Posterior vena cava (tissue), 2 donors: ENCODE results near the gene TBC1D1. TPM values are rescaled to one million over a fixed set of nuclear protein-coding genes. Genes with fewer than 3 reads are reported as not detected.

Source experiments
- DNase-seq: peaks from one replicate; pipeline ENCODE4 v3.0.0-alpha.2; 2020; ENCODE audit warnings: low spot score
- intact Hi-C, 2 donors: fragments of 100-400 bp; cut with DNase I; formaldehyde crosslinking; loops; one replicate each; pipeline versions ENCODE4 v1.14.1 to v1.14.2; 2022 to 2023
- total RNA-seq, 2 donors: library from RNA; stranded (reverse); fragmentation: NEBNext Ultra II Directional; extraction: Animal tissue kit (Norgen Biotek cat#: 25700); gene quantifications; one replicate each; pipeline ENCODE4 v1.2.1, GENCODE V29; 2021
- donor health status: DM: yes; HTN: yes; CAD: no.
- donor health status: DM: yes; HTN: yes; CAD: no.

The TBC1D1 gene
- total RNA-seq, 2 donors from 2014 or later: 94.7 to 152 TPM

DNA sequence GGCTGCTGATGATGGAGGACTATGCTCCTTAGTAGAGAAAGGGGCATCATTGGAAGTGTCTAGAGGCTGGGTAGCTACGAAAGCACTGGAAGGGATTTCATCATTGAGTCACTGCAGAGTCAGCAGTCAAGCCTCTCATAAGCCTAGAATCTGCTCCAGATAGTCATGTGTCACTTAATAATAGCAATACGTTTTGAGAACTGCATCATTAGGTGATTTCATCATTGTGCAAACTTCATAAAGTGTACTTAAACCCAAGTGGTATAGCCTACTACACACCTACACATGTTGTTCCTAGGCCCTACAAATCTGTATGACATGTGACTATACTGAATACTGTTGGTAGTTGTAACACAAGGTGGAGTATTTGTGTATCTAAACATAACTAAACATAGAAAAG lies 234.9 kb downstream of the TBC1D1 start:
- intact Hi-C loops: no loop called here
- DNase-seq: no peak

DNA sequence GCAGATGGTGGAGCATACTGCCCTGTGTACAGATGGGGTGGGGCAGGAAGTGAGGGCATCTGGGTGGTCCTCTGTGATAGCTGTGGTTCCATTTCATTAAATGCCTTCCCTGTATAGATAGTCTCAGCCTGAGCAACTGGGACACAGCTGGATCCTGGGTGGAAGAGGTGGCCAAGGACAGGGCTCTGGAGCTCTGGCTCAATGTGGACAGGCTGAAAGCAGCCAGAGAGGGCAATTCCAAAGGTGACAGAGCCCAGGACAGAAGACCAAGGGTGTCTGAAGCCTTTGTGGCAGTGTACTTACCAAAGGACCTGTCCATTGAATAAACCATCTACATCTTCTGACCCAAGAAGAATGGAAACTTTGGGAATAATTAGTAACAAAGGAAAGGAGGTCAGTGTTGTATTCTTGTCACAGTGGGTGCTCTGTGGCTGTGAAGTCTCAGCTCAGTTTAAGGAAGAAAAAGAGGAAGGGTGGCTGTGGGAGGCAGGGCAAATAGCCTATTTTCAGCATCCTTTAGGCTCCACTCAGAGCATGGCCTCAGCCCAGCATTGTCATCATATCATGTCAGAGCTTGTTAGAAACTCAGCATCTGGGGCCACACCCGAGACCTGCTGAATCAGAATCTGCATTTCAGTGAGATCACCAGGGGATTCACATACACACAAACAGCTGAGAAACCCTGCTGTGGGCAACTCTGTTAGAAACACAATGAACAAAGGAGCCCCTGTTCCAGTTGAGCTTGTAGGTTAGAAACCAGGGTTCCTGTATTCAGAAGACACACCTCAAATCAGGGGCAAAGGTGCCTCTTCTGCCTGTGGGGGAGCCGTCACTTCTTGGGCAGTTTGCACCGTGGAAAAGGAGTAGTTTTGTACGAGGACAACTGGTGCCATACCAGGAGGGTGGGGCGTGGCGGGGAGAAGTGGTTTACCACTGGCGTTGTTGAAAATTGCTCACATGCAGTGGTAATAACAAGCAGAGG lies 237.9 kb downstream of the TBC1D1 start:
- peak; percentile 77 for DNase-seq
- intact Hi-C loops: no loop called here

GRCh38 chr4:38129460-38130227 lies 238.8 kb downstream of the TBC1D1 start:
- intact Hi-C loops: no loop called here
- DNase-seq: no peak

- peak; percentile 10 for DNase-seq
- intact Hi-C loops: no loop called here
Measured at GRCh38 chr4:38130884-38131283, 240.0 kb downstream of the TBC1D1 start.

DNA sequence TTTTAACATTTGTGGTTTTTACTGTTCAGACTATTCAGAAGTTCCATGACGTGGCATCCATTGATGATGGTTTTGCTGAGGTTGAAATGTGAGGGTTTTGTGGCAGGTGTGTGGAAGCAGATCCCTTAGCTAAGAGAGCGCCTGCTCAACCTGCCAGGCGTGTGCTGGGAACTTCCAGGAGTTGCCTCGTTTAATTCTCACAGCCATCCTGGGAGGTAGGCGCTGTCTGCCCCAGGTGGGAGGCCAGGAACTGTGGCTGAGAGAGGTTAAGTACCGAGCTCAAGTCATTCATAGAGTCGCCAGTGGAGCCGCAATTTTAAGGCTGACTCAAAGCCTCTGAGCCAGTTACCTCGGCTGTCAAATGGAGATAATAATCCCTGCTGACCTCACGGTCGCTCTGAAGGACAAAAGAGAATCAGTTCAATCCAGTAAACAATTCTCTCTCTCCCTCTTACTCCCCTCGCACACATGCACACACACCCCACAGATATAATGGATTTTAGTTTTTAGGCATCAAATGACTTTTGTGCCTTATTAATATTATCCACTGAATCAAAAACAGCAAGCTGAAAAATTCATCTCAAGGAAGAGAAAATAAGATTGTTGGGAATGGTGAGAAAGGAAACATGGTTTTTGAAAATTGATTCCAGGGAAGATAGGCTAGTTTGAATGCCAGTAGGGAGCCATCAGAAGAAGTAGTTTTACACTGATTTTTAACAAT lies 240.6 kb downstream of the TBC1D1 start:
- peak; percentile 61 for DNase-seq
- intact Hi-C loops: no loop called here

DNA sequence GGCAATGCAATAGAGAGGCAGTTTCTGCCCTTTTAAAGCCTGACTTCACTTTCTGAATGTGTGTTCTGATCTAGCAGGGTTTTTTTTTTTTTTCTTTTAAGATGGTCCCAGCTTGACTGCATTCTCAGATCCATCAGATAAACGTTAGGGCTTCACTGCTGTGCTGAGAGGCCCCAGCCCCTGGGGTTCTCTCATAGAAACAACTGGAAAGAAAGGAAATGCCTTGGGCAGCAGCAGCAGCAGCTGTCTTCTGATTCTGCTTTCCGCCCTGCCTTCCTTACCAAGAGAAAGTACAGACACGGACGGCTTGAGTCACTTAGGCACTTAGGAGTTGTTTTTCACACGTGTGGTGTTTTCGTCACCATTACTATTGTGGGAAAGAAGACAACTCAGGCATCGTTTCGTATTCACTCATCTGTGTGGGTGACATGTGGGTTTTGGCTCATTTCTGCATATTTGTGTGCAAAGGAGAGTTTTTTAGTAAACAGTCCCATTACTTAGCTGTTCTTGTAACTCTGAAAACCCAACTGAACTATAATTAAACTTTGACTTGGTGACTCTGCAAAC lies 241.3 kb downstream of the TBC1D1 start:
- intact Hi-C loops: no loop called here
- no peak for DNase-seq

DNA sequence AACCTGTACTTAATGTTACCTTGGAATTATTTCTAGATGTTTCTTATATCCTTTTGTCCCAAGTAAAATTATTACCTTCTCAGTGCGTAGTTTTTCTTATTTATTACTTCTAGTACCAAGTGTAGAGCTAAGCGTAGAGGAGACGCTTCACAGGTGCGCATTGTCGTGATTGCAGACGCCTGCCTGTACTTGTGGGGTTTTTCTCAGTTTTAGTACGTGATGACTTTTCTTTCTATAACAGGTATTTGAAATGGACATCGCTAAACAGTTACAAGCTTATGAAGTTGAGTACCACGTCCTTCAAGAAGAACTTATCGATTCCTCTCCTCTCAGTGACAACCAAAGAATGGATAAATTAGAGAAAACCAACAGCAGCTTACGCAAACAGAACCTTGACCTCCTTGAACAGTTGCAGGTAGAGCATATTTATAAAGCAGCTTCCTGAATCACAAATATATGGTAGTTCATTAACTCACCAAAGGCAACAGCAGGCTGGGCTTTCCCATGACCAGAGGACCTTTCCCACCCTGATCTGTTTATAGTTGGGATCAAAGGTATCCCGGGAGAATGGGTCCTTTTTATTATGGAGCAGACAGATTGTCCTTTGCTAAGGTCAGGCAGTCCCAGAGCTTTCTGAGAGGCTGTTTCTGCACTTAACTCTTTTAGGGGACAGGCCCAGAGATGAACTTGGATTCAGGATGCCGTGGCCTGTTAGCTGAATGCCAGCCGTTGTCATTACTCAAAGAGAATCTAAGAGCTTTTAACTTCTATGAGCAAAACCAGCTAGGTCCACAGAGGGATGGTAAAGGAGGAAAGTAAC lies 242.2 kb downstream of the TBC1D1 start:
- no peak for DNase-seq
- intact Hi-C loops: no loop called here

DNA sequence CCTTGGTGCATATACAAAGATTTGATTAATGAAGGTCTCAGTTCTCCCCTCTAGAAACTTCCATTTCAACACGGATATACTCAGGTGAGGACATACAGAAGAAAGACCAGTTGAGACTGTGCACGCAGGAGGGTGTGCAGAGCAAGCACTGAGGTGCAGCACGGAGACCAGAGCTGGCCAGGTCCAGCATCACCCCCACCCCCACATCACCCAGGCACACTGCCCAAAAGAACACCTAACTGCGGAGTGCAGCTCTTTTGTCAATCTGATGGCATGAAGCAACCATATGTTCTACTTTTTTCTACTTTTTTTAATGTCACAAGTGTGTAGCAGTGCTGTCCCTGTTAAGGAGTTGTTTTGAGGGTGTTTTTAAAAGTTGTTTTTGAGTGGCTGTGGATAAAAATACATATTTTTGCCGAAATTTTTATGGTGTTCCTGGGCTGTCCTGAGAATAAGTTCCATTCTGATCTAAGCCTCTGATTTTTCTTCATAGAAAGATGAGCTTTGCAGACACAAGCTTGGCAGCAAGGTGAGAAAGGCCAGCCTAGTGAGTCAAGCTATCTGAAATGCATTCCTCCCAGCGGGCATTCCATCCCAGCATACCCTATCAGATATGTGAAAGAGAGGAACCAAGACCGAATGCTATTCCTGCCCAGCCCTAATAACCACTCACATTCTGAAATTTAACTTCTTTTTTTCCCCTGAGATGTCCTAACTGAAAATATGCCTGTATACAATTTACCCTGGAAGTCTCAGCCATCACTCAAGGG lies 243.0 kb downstream of the TBC1D1 start:
- DNase-seq: no peak
- intact Hi-C loops: no loop called here

- intact Hi-C loops: no loop called here
- no peak for DNase-seq
Measured at GRCh38 chr4:38135201-38135600, 244.3 kb downstream of the TBC1D1 start.

DNA sequence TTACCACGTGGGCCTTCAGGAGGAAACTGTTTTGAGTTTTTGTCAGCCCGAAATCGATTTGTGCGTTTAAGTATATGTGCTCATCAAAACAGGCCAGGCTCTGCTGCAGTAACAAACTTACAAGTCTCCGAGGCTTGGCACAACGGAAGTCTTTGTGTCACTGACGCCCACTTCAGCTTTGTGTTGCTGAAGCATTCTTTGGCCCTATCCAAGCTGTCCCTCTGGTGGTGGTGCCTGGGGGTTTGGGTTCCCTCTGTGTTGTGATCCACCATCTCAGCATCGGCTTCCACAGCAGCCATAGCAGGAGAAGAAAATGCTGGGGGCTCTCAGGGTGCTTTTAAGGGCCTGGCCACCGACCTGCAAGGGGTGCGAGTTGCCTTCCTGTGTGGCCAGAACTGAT lies 245.7 kb downstream of the TBC1D1 start:
- intact Hi-C loops: no loop called here
- DNase-seq: no peak

DNA sequence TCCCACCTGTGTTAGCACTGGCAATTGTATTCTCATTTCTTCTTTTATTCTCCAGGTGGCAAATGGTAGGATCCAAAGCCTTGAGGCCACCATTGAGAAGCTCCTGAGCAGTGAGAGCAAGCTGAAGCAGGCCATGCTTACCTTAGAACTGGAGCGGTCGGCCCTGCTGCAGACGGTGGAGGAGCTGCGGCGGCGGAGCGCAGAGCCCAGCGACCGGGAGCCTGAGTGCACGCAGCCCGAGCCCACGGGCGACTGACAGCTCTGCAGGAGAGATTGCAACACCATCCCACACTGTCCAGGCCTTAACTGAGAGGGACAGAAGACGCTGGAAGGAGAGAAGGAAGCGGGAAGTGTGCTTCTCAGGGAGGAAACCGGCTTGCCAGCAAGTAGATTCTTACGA lies 246.2 kb downstream of the TBC1D1 start:
- no peak for DNase-seq
- intact Hi-C loops: no loop called here

GRCh38 chr4:38138363-38138762 lies 247.5 kb downstream of the TBC1D1 start:
- DNase-seq: no peak
- intact Hi-C loops: no loop called here

DNA sequence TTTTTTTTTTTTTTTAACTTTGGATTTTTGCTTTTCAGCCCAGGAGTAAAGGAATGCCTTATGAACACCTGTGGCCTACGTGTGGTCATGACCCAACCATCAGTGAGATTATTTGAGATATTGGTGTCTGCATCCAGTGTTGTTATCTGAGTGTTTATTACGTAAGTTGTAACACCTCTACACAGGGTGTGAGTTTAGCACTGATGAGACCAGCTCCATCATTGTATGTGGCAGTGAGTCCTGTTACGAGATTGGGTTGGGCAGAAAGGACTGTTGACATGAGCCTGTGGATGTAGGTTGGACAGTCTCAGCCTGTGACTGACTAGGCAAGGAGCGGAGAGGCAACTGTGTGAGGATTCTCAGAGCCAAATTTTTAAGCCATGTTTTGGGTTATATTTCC lies 248.3 kb downstream of the TBC1D1 start:
- intact Hi-C loops: no loop called here
- no peak for DNase-seq

DNA sequence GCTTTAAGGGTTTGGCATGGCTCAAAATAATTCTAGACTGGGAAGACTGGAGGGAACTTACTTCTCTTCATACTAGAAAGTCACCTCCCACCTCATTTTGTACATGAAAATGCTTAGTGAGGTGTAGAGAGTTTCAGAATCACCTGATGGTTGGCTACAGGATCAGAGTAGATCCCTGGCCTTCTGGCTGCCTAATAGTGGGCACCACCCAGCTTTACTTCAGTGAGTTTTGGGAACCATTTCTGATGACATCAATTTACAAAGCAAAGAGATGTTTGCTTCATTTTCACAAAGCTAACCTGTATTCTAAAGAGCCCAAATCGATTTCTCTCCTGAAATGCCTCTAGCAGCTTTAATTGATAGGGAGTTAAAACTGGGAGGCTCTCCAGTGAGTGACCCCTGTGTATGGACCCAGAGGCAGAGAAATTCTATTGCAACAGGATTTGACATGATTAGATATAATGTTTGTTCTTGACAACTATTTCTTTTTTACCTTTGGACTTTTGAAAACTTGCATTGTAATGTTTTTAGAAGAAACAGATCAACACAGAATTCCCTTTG lies 249.8 kb downstream of the TBC1D1 start:
- no peak for DNase-seq
- intact Hi-C loops: no loop called here

DNA sequence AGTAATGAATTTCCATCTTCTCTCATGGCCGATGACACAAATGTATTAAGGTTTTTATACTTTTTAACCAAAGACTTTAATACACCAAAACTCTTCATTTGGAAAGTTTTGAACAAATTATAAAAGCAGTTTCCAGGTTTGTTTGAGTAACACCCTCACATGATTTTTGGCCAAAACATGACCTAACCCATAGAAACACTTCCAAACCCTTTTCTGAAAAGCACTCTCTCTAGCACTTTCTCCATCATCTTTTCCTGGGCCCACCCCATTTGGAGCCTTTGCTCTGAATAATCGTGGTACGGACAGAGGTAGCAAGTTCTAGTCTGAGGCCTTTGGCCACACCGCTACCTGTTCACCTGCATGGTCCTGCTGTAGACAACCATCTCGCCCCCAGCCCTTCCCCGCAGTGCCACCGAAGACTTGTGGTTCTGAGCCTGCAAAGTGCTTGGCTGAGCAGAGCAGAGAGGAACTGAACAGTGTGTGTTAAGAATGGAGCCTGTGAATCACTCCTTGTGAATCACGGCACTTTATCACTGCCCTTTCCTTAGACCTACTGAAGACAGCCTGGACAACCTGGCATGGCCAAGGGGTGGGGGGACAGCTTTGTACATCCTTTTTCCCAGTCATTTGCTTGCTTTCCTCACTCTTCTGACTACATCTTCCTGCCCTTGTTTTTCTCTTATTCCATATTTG lies 251.1 kb downstream of the TBC1D1 start:
- peak; percentile 81 for DNase-seq
- intact Hi-C loops: no loop called here

DNA sequence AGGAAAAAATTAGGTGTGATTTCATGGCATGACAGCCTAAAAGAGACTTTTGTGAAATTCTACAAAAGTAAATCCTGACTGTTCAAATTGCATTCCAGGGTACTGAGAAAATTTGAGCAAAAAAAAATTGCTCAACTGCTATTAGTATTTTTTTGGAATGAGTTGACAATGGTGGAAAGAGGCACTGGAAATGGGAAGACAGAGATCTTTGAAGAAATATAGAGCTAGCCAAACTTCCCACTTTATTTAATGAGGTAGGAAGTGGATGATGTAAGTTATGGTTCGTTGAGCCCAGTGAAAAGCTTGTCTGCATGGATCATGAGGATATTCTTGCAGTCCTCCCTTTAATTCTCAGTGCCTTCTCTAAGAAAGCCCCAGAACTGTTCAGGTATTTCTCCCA lies 253.1 kb downstream of the TBC1D1 start:
- no peak for DNase-seq
- intact Hi-C loops: no loop called here

DNA sequence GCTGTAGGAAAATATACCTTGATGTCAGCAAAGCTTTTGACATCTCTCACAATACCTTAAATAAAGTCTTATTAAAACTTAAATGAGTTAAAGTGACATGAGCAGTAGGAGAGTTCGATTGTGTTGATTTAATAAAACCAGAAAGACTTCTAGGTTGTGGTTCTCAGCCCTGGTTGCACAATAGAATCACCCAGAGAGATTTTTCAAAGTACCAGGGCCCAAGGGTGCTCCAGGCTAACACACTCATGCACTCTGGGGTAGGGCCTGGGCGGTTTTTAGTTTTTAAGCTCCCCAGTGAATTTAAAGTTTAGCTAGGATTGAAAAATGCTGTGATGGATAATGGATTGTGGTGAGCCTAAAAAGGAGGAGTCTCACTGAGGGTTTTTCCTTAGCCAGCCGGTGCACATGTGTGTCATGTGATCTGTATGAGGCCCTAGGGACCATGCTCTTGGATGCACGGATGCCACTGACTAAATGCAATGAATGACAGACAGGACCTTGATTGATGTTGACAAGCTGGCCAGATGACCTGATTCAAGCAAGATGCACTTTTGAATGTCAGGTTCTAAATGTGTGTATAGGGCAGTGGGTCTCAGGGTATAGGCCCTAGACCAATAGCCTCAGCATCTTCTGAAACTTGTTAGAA lies 254.3 kb downstream of the TBC1D1 start:
- no peak for DNase-seq
- intact Hi-C loops: no loop called here
